WERI-Rb-1 (cell line): ENCODE data around the gene PPP2R2B.

Source experiments
- DNase-seq: peaks from one replicate; pipeline ENCODE4 v3.0.0-alpha.2; 2020
- H3K27ac ChIP-seq: fragments of 250-450 bp; sonication (Bioruptor Pico); 2 replicates; pipeline ENCODE4 v1.5.1; 2020; ENCODE audit warnings: mild to moderate bottlenecking, moderate library complexity
- H3K27me3 ChIP-seq: fragments of 250-450 bp; sonication (Bioruptor Pico); 2 replicates; pipeline ENCODE4 v1.5.1; 2021; ENCODE audit warnings: mild to moderate bottlenecking, low read depth, moderate library complexity; ENCODE audit not compliant: insufficient read depth, severe bottlenecking
- H3K36me3 ChIP-seq: fragments of 250-450 bp; sonication (Bioruptor Pico); 2 replicates; pipeline ENCODE4 v1.5.1; 2020; ENCODE audit warnings: mild to moderate bottlenecking, moderate library complexity
- H3K4me3 ChIP-seq: 2 replicates; pipeline ENCODE4 v1.5.1; 2011; ENCODE audit warnings: low read depth, mild to moderate bottlenecking, control low read depth, low read length
- H3K9me3 ChIP-seq: fragments of 250-450 bp; sonication (Bioruptor Pico); 2 replicates; pipeline ENCODE4 v1.5.1; 2021; ENCODE audit warnings: mild to moderate bottlenecking, moderate library complexity; ENCODE audit not compliant: severe bottlenecking
- TF ChIP-seq, protein P1 (sequence below): IDR thresholded peaks from 2 replicates; pipeline ENCODE4 v1.5.1; 2011; ENCODE audit warnings: low read depth, mild to moderate bottlenecking, control low read depth, inconsistent platforms, low read length

PPP2R2B gene

GRCh38 chr5:146667633-146668272 lies 210.8 kb downstream of the PPP2R2B start:
- no peak overlapping the region for H3K4me3 ChIP-seq
- no peak for DNase-seq
- no peaks in the 10 kb centered on the region for H3K36me3 ChIP-seq
- TF ChIP-seq, protein P1, sequence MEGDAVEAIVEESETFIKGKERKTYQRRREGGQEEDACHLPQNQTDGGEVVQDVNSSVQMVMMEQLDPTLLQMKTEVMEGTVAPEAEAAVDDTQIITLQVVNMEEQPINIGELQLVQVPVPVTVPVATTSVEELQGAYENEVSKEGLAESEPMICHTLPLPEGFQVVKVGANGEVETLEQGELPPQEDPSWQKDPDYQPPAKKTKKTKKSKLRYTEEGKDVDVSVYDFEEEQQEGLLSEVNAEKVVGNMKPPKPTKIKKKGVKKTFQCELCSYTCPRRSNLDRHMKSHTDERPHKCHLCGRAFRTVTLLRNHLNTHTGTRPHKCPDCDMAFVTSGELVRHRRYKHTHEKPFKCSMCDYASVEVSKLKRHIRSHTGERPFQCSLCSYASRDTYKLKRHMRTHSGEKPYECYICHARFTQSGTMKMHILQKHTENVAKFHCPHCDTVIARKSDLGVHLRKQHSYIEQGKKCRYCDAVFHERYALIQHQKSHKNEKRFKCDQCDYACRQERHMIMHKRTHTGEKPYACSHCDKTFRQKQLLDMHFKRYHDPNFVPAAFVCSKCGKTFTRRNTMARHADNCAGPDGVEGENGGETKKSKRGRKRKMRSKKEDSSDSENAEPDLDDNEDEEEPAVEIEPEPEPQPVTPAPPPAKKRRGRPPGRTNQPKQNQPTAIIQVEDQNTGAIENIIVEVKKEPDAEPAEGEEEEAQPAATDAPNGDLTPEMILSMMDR = no peak
- H3K27me3 ChIP-seq = no peaks in the 10 kb centered on the region
- H3K27ac ChIP-seq = no peak overlapping the region
- no peaks in the 10 kb centered on the region for H3K9me3 ChIP-seq

DNA sequence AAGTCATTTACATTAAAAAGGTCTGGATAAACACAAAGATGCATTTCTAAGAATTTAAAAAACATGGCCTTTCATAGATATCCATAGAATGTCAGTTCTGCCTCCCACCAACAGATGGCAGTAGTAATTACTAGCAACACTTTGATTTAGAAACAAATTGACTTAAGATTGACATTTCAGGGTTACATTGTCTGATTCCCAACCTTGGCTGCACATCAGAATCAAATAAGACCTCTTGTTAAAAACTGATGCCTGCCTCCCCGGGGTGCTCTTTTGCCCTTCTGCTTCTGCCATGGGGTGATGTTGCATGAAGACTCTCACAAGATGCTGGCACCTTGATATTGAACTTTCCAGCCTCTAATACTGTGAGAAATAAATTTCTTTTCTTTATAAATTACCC lies 216.3 kb downstream of the PPP2R2B start:
- peak; percentile 23 for DNase-seq
- H3K27me3 ChIP-seq = no peaks in the 10 kb centered on the region
- TF ChIP-seq, protein P1 = peak; percentile 33; the same call in 1 of the 2 replicates
- H3K9me3 ChIP-seq = no peaks in the 10 kb centered on the region
- no peaks in the 10 kb centered on the region for H3K36me3 ChIP-seq
- H3K27ac ChIP-seq = no peak overlapping the region
- H3K4me3 ChIP-seq = no peak overlapping the region

DNA sequence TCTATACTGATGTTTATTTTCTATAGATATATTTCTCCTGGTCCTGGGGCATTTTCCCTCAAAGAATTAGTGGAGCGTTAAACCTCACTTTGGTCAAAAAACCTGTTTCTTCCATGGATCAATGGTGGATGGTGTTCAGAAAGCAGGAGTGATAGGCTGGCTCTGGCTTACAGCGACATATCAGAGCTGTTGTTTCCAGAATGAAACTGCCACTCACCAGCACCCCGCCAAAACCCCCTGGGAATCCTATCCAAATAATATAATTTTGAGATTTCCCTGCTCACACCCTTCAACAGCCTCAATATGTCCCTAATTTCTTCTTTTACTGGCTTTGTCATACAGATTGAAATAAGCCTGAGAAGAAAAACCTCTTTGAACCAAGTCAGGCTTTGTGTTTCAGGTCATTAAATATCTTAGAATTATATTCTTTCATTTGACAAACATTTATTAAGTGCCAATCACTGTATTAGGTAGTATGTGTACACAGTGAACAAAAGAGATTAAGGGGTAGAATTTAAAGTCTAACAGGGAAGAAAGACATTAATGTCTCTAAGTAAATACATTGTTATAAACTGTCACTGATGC lies 218.1 kb downstream of the PPP2R2B start:
- H3K27me3 ChIP-seq = no peaks in the 10 kb centered on the region
- no peaks in the 10 kb centered on the region for H3K9me3 ChIP-seq
- no peak overlapping the region for H3K27ac ChIP-seq
- DNase-seq = no peak
- no peaks in the 10 kb centered on the region for H3K36me3 ChIP-seq
- TF ChIP-seq, protein P1 = no peak
- H3K4me3 ChIP-seq = no peak overlapping the region

- no peaks in the 10 kb centered on the region for H3K36me3 ChIP-seq
- no peak for DNase-seq
- no peak overlapping the region for H3K4me3 ChIP-seq
- no peaks in the 10 kb centered on the region for H3K27me3 ChIP-seq
- TF ChIP-seq, protein P1 = no peak
- no peak overlapping the region for H3K27ac ChIP-seq
- H3K9me3 ChIP-seq = no peaks in the 10 kb centered on the region
Observed at GRCh38 chr5:146659961-146660360, 218.6 kb downstream of the PPP2R2B start.

- Histone ChIP-seq H3K4me3 (no peak overlapping the region), H3K36me3 (no peaks in the 10 kb centered on the region), H3K9me3 (no peaks in the 10 kb centered on the region), H3K27me3 (no peaks in the 10 kb centered on the region), H3K27ac (no peak overlapping the region)
- TF ChIP-seq, protein P1 = no peak
- DNase-seq = no peak
Observed at GRCh38 chr5:146656703-146657102, 221.9 kb downstream of the PPP2R2B start.

GRCh38 chr5:146653560-146653959 lies 225.0 kb downstream of the PPP2R2B start:
- Histone ChIP-seq H3K36me3 (no peaks in the 10 kb centered on the region), H3K4me3 (no peak overlapping the region), H3K27me3 (no peaks in the 10 kb centered on the region), H3K9me3 (no peaks in the 10 kb centered on the region), H3K27ac (no peak overlapping the region)
- TF ChIP-seq, protein P1 = no peak
- peak; percentile 64 for DNase-seq
